Transverse colon (tissue), 4 donors: Measurements from ENCODE around the gene DMXL2.

Experiments used
- EP300 ChIP-seq: sonication (generic); formaldehyde crosslinking; IDR thresholded peaks from one replicate; pipeline ENCODE4 v1.6.1; 2017; ENCODE audit warnings: antibody characterized with exemption, low read depth
- POLR2AphosphoS5 ChIP-seq, 3 donors: sonication (generic); formaldehyde crosslinking; IDR thresholded peaks; one replicate each; pipeline ENCODE4 v1.6.1; 2016; ENCODE audit warnings: antibody characterized with exemption in 3 of 3
- TF ChIP-seq, protein P1 (sequence below), 5 experiments: fragments of 200-600 bp in 3 of 5; fragments of 450-650 bp in 2 of 5; sonication (generic) in 3 of 5; IDR thresholded peaks; 1 replicate in 2 of 5; 2 replicates in 3 of 5; pipeline ENCODE4 v1.5.1; 2016 to 2017; ENCODE audit warnings: antibody characterized with exemption in 5 of 5, inconsistent platforms in 3 of 5, mild to moderate bottlenecking in 2 of 5, moderate library complexity in 1 of 5

DNA sequence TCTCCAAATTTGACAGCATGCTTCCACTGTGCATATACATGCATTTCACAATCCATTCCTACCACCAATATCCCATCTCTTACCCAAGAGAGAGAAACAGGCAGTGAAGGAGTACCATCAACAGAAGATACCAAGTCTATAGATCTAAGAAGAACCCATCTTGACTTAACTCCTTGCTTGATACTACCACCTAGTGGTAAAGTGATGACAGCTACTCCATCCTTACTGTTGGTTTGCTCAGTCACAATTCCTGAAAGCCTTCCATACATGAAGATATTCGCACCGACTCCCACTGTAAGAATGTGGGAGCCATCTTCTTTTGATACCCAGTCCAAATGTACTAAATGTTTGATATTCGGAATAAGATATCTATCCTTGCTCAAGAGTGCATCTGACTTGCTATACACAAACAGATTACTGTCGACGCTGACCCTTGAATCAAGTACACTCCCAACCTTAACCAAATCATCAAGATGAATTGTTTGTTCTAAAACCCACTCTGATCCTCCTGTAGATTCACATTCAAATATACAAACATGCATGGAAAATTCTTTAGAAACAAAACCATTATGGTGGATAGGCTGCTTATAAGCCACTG, 123.1 kb downstream of the DMXL2 start:
- TF ChIP-seq, protein P1, sequence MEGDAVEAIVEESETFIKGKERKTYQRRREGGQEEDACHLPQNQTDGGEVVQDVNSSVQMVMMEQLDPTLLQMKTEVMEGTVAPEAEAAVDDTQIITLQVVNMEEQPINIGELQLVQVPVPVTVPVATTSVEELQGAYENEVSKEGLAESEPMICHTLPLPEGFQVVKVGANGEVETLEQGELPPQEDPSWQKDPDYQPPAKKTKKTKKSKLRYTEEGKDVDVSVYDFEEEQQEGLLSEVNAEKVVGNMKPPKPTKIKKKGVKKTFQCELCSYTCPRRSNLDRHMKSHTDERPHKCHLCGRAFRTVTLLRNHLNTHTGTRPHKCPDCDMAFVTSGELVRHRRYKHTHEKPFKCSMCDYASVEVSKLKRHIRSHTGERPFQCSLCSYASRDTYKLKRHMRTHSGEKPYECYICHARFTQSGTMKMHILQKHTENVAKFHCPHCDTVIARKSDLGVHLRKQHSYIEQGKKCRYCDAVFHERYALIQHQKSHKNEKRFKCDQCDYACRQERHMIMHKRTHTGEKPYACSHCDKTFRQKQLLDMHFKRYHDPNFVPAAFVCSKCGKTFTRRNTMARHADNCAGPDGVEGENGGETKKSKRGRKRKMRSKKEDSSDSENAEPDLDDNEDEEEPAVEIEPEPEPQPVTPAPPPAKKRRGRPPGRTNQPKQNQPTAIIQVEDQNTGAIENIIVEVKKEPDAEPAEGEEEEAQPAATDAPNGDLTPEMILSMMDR (IDR thresholded peaks at IDR 0.05): peak in 3 of 5 experiments; percentile 8 to 30 (median 29)
- TF ChIP-seq POLR2AphosphoS5 (IDR thresholded peaks at IDR 0.05): no peak
- no peak for TF ChIP-seq EP300
